ENCODE results near the gene HEATR5A.
"Not testable (repeated sequence)": the region's sequence is repeated elsewhere in the genome, so short reads cannot be mapped to it uniquely, and the experiment has no call there.

HEATR5A gene

DNA sequence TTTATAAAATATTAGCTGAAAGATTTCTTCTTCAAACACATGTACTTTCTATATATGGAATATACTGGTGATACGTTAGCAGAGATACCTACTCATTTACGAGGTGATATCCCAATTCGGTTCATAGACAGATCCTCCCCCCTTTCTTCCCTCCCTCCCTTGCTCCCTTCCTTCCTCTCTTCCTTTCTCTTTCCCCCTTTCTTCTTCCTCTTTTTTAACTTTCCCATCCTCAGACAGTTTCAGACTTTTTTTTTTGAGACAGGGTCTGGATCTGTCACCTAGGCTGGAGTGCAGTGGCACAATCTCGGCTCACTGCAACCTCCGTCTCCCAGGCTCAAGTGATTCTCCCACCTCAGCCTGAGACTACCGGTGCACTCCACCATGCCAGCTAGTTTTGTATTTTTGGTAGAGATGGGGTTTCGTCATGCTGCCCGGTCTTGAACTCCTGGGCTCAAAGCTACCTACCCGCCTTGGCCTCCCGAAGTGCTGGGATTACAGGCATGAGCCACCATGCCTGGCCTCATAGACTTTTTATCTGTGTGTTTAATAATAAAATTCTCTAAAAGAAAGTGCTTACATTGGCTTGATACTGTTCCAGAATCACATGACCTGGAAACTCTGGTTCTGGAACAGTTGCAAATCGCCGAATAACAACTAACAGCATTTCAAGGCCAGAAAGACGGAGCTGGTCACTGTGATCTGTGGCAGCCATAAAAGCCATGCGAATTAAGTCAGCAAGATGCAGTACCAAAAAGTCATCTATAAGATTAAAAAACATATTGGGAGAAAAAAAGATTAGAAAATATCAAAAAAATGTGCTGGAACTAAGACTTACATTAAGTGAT, 99.2 kb downstream of the HEATR5A start:
- no peak for DNase-seq

DNA sequence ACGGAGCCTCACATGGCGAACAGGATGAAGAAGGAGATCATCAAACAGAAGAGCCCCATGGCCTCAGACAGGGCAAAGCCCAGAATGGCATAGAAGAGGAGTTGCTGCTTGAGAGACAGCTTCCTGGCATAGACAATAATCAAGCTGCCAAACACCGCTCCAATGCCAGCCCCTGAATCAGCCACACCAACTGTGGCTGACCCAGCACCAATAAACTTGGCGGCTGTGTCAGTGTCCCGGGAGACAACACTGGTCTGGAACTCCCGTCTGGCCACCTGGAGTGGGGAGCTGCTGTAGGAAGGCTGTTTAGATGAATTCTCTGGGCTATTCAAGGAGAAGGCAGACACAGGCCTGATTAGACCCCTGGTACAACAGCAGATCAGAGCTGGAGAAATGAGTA, 100.1 kb downstream of the HEATR5A start:
- no peak for DNase-seq

DNA sequence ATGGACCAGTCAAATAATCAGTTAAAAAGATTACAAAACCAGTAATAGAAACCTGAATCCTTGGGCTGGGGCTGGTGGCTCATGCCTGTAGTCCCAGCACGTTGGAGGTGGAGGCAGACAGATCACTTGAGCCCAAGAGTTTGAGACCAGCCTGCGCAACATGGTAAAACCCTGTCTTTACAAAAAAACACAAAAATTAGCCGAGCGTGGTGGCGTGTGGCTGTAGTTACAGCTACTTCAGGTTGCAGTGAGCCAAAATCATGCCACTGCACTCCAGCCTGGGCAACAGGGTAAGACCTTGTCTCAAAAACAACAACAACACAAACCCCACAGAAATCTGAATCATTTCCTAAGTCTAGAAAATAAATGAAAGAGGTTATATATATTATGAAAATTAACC, 100.6 kb downstream of the HEATR5A start:
- DNase-seq = no peak

DNA sequence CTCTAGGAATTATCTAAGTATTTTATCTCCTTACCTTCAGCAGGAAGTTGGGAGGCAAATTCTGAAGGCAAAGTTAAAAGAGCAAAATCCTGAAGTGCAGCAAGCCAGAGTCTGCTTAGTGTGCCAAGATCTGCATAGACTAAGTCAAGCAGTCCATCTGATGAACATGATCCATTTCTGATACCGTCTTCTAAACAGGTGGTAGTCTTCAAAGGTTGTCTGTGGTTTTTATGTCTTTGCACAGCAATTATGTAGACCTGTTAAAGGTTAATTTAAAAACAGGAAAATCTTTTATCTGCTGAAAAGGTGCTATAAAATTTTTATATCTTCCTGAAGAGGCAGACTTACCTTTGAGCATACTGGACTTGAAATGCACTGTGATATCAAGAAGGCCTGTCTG, 107.4 kb downstream of the HEATR5A start:
- no peak for DNase-seq

DNA sequence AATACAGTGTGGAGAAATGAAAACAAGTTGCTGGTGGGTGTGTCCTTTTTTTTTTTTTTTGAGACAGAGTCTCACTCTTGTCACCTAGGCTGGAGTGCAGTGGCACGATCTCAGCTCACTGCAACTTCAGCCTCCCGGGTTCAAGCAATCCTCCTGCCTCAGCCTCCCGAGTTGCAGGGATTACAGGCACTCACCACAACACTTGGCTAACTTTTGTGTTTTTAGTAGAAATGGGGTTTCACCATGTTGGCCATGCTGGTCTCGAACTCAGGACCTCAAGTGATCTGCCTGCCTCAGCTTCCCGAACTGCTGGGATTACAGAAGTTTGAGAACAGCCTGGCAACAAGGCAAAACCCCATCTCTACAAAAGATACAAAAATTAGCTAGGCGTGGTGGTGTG, 108.0 kb downstream of the HEATR5A start:
- DNase-seq = not testable (repeated sequence)

DNA sequence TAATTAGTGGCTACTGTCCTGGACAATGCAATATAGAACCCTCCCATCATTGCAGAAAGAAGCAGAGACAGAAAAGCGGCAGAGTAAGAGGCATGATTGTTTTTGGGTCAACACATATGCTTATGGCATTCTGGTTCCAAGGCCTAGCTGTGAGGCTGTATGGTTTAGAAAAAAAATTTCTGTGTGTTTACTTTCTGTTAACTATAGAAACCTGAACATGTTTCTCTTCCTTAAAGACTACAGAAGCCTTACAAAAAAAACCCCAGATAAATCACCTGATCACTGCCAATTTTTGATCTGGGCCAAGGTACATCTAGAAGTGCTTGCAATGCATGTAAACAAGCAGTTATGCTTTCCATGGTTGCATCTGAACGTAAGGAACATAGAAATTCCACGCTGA, 112.7 kb downstream of the HEATR5A start:
- no peak for DNase-seq

DNA sequence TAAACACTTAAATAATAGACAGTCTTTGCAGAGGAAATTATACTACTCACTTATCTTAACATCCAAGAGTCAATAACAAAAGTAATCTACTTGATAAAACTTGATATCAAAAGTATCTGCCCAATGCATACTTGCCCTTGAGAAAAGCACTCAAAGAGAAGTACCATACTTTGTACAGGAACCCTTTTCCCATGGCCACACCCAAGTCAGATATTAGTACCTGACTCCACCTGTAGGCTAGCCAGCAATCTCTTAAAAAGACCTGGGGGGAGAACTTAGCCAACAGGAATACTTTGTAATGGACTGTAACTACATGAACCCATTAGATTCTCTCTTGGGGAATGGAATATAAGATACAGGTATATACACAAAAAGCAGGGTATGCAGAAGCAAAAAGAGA, 113.2 kb downstream of the HEATR5A start:
- DNase-seq = no peak

DNA sequence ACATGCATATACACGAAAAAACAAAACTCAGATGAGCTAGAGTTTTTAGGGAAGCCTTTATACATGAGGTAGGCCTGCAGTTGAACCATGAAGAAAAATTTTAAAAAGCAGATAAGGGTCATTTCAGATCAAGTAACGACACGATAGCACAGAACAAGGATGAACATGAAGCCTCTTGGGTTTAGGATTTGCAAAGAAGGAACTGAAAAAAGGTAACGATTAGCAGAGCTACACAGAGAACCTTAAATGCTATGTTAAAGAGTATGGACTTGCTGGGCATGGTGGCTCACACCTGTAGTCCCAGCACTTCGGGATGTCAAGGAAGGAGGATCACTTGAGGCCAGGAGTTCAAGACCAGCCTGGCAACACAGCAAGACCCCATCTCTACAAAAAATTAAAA, 116.7 kb downstream of the HEATR5A start:
- DNase-seq = no peak

DNA sequence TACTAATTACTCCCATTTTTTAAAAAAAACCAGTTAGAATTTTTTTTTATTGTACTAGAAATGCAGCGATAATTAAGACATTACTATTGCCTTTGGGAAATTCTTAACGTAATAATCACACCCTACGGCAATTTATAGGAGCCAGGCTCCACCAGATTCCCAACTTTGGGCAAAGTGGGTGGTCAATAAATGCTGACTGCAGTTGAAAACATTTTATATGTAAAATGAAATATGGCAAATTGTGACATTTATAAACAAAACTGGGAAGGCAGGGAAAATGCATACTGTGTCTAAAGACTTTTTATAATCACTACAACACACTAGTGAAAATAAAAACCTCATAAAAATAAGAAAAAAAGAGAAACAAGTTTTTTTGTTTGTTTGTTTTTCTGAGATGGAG, 119.5 kb downstream of the HEATR5A start:
- no peak for DNase-seq

DNA sequence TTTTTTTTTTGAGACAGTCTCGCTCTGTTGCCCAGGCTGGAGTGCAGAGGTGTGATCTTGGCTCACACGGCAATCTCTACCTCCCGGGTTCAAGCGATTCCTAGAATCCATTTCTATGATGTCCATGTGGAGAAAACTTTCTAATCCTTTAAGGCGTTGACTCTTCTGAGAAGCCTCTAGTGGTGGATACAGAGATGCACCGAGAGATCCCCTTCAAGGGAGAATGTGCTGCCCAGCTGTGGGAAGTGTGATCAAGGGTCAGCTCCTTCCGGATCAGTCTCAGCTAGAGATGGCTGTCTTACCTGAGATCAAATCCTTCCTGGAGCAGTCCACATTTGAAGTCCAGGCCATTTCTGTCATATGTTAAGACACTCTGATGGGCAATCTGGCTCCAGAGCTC, 120.1 kb downstream of the HEATR5A start:
- no peak for DNase-seq

DNA sequence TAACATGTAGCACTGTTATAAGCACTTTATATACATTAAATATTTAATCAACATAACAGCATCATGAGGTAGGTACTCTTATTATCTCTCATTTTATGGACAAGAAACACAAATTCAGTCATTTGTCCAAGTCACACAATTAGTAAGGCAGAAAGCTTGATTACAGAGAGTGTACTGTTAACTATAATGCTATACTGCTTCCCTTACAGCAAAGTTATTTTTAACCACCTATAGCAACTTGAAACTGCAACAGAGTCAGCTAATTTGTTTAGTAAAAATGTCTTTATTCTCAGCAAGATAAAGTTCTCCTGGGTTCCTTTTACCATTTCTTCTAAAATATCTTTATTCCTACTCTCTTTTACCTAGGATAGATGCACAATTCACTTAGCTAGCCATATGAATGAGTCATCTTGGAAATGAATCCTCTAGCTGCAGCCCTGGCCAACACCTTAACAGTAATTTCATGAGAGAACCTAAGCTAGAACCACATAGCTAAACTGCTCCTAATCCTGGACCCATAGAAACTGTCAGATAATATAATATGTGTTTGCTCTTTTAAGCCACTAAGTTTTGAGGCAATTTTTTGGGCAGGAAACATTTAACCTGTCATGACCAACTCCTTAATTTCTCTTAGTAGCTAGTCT, 122.5 kb downstream of the HEATR5A start:
- DNase-seq = no peak

DNA sequence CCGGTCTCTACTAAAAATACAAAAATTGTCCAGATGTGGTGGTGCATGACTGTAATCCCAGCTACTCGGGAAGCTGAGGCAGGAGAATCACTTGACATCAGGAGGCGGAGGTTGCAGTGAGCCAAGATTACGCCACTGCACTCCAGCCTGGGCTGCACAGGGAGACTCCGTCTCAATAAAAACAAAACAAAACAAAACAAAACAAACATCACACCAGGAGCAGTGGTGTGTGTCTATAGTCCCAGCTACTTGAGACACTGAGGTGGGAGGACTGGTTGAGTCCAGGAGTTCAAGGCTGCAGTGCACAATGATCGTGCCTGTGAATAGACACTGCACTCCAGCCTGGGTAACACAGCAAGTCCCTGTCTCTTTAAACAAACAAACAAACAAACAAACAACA, 123.2 kb downstream of the HEATR5A start:
- DNase-seq = peak; percentile 26

DNA sequence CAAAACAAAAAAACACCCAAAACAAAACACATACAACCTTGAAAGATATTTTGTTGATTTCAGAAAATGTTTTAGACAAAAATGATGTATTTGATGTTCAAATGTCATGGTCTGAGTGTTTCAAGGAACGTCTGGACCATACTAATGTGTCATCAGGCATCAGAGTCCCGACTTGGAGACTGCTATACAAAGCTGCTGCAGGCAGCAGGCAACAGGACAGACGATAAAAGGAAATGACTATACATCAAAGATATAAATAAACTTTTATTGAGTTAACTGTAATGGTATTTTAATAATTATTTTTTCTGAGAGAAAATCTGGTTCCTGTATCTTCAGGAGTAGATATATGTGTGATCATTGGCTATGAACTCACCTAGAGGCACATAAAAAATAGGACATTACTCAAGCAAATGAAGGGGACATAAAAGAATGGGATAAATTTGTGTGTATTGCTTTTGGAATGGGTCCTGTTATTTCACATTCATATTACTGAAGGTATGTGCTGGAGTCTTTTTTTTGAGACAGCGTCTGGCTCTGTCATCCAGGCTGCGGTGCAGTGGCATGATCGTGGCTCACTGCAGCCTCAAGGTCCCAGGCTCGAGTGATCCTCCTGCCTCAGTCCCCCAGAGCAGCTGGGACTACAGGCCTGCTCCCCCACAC, 125.5 kb downstream of the HEATR5A start:
- no peak for DNase-seq

DNA sequence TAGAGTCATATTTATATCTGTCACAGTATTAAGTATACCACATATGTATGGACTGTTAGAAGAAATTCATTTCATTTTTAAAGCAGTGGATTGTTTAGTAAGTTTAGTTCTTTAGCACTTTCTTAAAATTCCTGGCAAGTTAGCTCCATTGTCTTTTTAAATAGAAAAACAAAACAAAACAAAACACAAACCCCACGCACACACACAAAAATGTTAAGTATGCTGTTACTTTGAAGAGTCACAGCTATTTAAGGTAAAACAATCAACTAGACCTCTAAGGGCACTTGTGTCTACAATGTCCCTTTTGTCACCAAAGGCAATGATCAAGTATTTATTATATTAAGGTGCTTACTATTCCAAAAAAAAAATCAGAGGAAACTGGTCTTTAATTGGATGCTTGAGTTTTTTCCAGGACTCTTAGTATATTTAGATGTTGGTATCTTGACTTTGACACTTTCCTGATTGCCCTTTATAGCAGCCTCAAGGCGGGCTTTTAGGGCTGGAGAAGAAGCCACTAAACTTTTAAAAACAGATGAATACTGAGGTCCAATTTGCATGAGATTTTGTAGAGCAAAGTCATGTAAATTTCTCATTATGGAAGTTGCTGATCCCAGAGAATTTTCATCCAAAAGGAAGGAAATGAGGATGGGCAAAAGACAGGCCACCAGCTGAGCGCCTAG, 127.3 kb downstream of the HEATR5A start:
- no peak for DNase-seq

DNA sequence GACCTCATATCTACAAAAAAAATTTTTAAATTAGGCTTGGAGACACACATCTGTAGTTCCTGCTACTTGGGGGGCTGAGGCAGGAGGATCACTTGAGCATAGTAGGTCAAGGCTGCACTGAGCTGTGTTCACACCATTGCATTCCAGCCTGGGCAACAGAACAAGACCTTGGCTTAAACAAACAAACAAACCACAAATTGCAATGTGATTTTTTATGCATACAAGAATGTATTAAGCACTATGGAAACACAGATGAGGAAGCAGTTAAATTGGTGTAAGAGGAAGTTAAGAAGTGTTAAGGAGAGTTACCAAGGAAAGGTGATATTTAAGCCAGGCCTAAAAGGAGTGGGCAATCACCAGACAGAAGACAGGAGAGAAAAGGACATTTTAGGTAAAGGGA, 129.1 kb downstream of the HEATR5A start:
- peak; percentile 68 for DNase-seq

DNA sequence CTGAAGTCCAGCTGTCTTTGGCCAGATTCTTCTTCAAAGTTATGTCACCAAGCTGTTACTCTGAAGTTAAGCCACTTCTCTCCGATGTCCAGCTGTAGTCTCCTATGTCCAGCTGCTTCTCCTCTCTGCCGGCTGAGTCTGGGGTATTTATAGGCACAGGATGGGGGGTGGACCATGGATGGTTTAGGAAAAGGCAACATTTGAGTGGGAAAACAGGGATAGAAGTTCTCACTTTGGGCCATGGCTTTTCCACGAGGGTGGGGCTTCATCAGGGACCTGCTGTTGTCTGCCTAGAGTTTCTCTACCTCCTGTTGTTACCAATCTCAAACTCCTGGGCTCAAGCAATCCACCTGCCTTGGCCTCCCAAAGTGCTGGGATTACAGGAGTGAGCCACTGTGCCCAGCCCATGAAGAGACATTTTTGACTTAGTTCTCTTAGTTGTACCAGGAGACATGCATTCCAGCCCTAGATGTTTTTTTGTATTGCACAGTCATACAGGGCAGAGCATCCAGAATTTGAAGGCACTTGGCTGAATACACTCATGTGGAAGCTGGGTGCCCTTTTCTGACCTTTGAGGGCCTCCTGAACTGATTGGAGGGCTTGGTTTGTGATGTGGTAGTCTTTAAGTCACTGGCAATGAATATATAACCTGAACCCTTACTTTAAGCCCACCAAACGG, 132.9 kb downstream of the HEATR5A start:
- no peak for DNase-seq

DNA sequence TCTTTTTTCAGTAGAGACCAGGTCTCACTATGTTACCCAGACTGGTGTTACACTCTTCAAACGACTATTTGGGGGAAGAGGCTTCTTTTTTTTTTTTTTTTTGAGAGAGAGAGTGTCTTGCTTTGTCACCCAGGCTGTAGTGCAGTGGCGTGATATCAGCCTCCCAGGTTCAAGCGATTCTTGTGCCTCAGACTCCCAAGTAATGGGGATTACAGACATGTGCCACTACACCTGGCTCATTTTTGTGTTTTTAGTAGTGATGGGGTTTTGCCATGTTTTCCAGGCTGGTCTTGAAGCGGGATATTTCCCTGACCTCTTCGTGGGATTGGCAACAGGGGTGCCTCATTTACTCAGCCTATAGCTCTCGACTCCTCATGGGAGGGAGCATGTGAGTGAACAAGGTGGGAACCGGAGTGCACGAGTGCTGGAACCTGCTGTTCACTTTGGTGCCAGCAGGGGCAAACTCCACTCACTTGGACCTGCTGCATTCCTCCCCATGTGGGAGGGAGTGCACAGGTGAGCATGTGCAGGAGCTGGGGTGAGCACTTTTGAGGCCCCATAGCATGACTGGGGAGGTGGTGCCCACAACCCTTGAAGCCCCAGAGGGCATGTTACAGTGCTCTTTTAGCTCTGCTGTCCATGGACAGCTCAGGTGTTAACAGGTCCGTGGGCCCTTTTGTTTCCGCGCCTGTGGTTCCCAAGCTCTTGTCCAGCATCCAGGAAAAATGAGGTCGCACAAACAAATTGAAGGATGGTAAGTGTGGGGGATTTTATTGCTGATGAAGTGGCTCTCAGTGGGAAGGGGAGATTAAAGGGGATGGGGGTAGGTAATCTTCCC, 133.7 kb downstream of the HEATR5A start:
- DNase-seq = no peak

DNA sequence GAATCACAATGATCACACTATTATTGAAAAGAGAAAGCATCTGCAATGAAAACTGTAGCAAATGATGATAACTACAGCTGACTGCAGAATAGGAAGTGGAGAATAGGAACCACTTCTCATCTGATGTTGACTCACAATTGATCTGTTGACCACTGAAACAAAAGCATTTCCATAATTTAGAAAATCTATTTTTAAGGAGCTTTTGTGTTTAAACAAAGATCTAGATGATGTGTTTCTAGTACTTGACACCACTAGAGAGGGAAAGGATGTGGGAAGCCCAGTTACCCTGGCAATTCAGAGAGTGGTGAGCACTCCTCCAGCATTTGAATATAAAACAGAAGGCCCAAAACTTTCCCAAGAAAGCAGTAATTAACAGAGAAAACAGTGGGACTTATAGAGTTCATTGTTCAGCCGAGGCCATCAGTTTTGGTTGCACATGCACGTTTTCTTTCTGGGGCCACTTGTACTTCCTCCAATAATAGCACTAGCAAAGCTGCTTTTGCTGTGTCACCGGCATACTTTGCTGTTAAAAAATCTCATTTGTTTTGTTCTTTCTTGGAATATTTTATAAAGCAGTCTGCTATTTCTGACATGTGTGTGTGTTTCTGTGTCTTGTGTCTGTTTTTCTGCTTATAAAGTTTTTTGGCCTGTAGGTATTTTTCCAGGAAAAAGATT, 136.6 kb downstream of the HEATR5A start:
- DNase-seq = peak; percentile 94

DNA sequence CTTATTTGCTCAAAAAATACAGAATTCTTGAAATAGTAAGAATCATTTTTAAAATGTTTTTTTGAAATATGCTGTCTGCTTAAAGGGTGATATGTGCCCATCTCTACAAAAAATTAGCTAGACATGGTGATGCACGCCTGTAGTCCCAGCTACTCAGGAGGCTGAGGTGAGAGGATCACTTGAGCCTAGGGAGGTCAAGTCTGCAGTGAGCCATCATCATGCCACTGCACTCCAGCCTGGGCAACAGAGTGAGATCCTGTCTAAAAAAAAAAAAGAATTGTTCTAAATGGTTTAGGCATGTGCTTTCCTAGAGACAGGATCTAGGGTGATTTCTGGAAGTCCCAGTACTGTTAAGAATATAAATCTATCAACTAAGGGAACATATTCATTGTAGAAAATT, 137.2 kb downstream of the HEATR5A start:
- no peak for DNase-seq

DNA sequence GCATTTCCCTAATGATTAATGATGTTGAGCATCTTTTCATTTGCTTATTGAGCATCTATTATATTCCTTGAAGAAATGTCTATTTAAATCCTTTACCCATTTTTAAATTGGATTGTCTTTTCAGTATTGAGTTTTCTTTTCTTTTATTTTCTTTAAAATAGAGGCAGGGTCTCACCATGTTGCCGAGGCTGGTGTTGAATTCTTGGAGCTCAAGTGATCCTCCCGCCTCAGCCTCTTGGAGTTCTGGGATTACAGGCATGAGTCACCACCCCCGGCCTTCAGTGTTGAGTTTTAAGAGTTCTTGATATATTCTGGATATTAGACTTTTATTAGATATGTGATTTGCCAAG, 139.5 kb downstream of the HEATR5A start:
- no peak for DNase-seq

DNA sequence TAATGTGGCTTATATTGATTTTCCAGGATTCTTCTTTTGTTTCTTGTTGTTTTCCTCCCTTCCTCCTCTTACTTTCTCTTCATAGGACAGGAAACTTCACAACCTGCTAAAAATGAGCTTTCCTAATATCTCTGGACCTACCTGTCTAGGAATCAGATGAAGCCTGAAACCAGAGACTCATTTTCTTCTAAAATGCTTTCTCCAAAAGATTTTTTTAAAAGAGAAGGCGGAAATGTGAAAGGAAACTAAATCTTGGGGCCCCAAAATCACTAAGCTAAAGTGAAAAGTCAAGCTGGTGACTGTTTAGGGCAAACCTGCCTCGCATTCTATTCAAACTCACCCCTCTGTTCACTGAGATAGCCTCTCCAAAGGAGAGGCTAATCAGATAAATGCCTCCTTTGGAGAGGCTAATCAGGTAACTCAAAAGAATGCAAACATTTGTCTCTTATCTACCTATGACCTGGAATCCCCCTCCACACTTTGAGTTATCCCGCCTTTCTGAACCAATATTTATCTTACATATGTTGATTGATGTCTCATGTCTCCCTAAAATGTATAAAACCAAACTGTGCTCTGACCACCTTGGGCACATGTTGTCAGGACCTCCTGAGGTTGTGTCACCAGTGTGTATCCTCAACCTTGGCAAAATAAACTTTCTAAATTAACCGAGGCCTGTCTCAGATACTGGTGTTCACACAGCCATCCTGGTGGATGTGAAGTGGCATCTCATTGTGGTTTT, 140.0 kb downstream of the HEATR5A start:
- no peak for DNase-seq
